DND-41 (cell line): ENCODE results near the gene SPATC1L.

Source experiments
- ATAC-seq: fragments of 200-7000 bp; cut with Tn5 transposase; 3 replicates; pipeline ENCODE4 v1.9.1; 2021; ENCODE audit warnings: low read depth; ENCODE audit not compliant: insufficient read depth
- DNase-seq: peaks from one replicate; pipeline ENCODE4 v3.0.0-alpha.2; 2020
- H2AFZ ChIP-seq: 2 replicates; pipeline ENCODE4 v1.6.0; 2012; ENCODE audit warnings: low read depth, low read length
- H3K27ac ChIP-seq: 2 replicates; pipeline ENCODE4 v1.5.1; 2012; ENCODE audit warnings: low read length, inconsistent platforms
- H3K27me3 ChIP-seq: fragments of 200-600 bp; sonication (generic); 2 replicates; pipeline ENCODE4 v1.6.0; 2012; ENCODE audit warnings: low read length, mild to moderate bottlenecking, inconsistent platforms; ENCODE audit not compliant: insufficient read depth, poor library complexity
- H3K36me3 ChIP-seq: 2 replicates; pipeline ENCODE4 v1.5.1; 2012; ENCODE audit warnings: low read length, inconsistent platforms; ENCODE audit not compliant: insufficient read depth
- H3K4me1 ChIP-seq: 2 replicates; pipeline ENCODE4 v1.5.1; 2012; ENCODE audit warnings: mild to moderate bottlenecking, low read length; ENCODE audit not compliant: insufficient read depth
- H3K4me2 ChIP-seq: 2 replicates; pipeline ENCODE4 v1.6.0; 2012; ENCODE audit warnings: mild to moderate bottlenecking, moderate library complexity, low read length, inconsistent platforms; ENCODE audit not compliant: insufficient read depth
- H3K4me3 ChIP-seq, 2 experiments: fragments of 200-600 bp in 1 of 2; shearing (Covaris generic) in 1 of 2; 2 replicates each; pipeline ENCODE4 v1.5.1; 2012 to 2016; ENCODE audit warnings: inconsistent platforms in 2 of 2, low read length in 2 of 2, mild to moderate bottlenecking in 2 of 2, low read depth in 1 of 2, moderate library complexity in 1 of 2
- H3K79me2 ChIP-seq: 2 replicates; pipeline ENCODE4 v1.6.0; 2012; ENCODE audit warnings: low read length, inconsistent platforms; ENCODE audit not compliant: insufficient read depth
- H3K9ac ChIP-seq: 2 replicates; pipeline ENCODE4 v1.6.0; 2012; ENCODE audit warnings: low read depth, mild to moderate bottlenecking, inconsistent platforms, low read length, moderate library complexity
- H3K9me3 ChIP-seq: 2 replicates; pipeline ENCODE4 v1.5.1; 2012; ENCODE audit warnings: low read length, moderate library complexity, mild to moderate bottlenecking, inconsistent platforms; ENCODE audit not compliant: insufficient read depth, severe bottlenecking
- H4K20me1 ChIP-seq: 2 replicates; pipeline ENCODE4 v1.6.0; 2012; ENCODE audit warnings: low read length; ENCODE audit not compliant: insufficient read depth
- EZH2 ChIP-seq: IDR thresholded peaks from 3 replicates; pipeline ENCODE4 v1.6.1; 2012; ENCODE audit warnings: borderline replicate concordance, low read depth, mild to moderate bottlenecking, moderate library complexity, low read length, inconsistent platforms; ENCODE audit not compliant: severe bottlenecking
- TF ChIP-seq, protein P1 (sequence below): IDR thresholded peaks from 2 replicates; pipeline ENCODE4 v1.5.1; 2012; ENCODE audit warnings: borderline replicate concordance, low read length, moderate library complexity, mild to moderate bottlenecking; ENCODE audit not compliant: poor library complexity, severe bottlenecking; ENCODE audit errors: extremely low read depth

SPATC1L gene

DNA sequence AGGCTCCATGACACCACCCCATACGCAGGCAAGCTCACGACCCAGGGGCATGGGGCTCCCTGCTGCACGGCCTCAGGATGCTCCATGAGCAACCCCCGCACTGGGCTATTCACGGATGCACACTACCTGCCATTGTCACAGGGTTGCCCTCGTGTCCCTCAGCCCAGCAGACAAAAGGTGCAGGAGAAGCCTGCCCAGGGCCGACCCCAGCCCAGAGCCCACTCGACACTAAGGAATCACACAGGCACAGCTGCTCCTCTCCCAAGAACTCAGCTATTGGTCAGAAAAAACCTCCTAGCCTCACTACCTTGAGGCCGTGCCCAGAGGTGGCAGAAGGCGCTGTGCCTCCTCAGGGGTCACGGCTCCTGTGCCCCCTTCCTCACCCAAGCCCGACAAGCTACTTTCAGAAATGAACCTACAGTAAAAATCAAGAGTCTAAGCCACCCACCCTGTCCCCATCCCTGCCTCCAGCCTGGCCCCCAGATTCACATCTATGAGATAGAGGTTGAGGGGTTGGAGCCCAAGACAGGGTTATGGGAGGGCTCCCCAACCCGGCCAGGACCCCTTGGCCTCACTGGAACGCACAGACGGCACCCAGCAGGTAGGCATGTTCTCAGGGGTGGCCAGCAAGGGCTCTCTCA lies 6.4 kb upstream of the SPATC1L start:
- no peak for TF ChIP-seq EZH2
- TF ChIP-seq, protein P1, sequence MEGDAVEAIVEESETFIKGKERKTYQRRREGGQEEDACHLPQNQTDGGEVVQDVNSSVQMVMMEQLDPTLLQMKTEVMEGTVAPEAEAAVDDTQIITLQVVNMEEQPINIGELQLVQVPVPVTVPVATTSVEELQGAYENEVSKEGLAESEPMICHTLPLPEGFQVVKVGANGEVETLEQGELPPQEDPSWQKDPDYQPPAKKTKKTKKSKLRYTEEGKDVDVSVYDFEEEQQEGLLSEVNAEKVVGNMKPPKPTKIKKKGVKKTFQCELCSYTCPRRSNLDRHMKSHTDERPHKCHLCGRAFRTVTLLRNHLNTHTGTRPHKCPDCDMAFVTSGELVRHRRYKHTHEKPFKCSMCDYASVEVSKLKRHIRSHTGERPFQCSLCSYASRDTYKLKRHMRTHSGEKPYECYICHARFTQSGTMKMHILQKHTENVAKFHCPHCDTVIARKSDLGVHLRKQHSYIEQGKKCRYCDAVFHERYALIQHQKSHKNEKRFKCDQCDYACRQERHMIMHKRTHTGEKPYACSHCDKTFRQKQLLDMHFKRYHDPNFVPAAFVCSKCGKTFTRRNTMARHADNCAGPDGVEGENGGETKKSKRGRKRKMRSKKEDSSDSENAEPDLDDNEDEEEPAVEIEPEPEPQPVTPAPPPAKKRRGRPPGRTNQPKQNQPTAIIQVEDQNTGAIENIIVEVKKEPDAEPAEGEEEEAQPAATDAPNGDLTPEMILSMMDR: no peak
- no peak for DNase-seq
- no peak for ATAC-seq
- Histone ChIP-seq H3K4me2 (no peak overlapping the region), H3K4me3 (no peak overlapping the region), H3K79me2 (no peaks in the 10 kb centered on the region), H3K36me3 (peaks cover 71% of the 10 kb centered on the region), H3K4me1 (no peaks in the 10 kb centered on the region), H3K9ac (no peak overlapping the region), H3K27me3 (no peaks in the 10 kb centered on the region), H2AFZ (no peak overlapping the region), H3K27ac (no peak overlapping the region), H3K9me3 (no peaks in the 10 kb centered on the region), H4K20me1 (peaks cover 7% of the 10 kb centered on the region; the same call in 1 of the 2 replicates)

DNA sequence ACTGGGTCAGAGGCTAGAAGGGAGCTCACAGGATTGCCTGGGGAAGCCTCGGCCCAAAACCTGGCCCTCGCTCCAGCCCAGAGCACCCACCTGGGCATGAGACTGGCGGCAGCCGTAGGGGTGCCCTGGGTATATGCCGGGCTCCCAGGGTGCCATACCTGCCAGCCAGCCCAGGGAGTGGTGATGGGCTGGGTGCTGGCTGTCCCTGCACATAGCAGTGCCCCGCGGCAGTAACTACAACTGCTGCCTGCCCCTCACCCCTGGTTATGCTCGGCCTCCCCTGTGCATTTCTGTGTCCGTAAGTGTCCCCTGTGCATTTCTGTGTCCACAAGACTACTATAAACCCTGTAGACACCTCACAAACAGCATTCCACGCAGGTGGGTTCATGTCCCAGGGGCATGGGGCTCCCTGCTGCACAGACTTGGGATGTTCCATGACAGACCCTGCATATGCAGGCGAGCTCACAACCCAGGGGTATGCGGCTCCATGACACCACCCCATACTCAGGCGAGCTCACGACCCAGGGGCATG lies 5.8 kb upstream of the SPATC1L start:
- H3K4me3 ChIP-seq: no peak overlapping the region
- no peak overlapping the region for H3K27ac ChIP-seq
- ATAC-seq: no peak
- no peaks in the 10 kb centered on the region for H3K79me2 ChIP-seq
- H2AFZ ChIP-seq: no peak overlapping the region
- H3K9ac ChIP-seq: no peak overlapping the region
- H3K4me2 ChIP-seq: no peak overlapping the region
- DNase-seq: no peak
- H3K4me1 ChIP-seq: peaks cover 1% of the 10 kb centered on the region
- H3K27me3 ChIP-seq: no peaks in the 10 kb centered on the region
- H3K9me3 ChIP-seq: no peaks in the 10 kb centered on the region
- H4K20me1 ChIP-seq: peaks cover 7% of the 10 kb centered on the region; the same call in 1 of the 2 replicates
- peaks cover 65% of the 10 kb centered on the region for H3K36me3 ChIP-seq
- no peak for TF ChIP-seq EZH2
- TF ChIP-seq, protein P1: no peak

DNA sequence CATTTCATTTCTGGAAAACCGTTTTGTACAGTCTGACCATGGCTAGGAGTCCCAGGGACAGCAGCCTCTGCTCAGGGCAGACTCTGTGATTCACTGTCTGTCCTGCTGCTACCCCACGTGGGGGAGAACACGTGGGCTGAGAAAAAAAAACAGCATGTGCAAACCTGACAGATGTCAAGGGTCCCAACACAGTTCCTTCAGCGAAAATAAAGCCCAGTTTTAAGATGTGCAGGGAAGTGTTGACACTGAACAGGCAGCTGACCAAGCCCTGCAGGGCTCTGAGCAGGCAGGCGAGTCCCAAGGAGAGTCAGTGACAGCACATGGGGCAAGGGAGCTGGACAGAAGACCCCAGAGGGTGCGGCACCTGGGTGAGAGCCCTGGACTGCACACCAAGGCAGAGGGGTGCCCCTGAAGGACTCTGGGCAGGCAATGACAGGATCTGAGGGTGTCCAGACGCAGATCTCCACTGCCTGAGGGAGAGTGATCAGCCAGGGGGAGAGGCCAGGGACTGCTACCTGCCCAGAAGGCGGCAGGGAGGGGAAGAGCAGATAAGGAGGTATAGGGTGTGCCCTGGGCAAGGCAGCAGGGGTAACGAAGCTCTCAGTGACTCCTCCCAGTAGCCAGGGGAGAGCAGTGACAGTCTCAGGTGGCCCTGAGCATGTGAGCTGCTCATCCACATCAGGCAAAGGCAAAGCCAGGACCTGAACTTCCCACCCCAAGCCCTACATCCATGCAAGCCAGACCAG lies 5.1 kb upstream of the SPATC1L start:
- H3K4me2 ChIP-seq: no peak overlapping the region
- no peaks in the 10 kb centered on the region for H3K9me3 ChIP-seq
- H3K27ac ChIP-seq: no peak overlapping the region
- H3K79me2 ChIP-seq: no peaks in the 10 kb centered on the region
- no peak overlapping the region for H2AFZ ChIP-seq
- no peak for TF ChIP-seq EZH2
- TF ChIP-seq, protein P1: no peak
- no peak overlapping the region for H3K4me3 ChIP-seq
- DNase-seq (no peak), ATAC-seq (no peak)
- no peak overlapping the region for H3K9ac ChIP-seq
- peaks cover 5% of the 10 kb centered on the region; the same call in 1 of the 2 replicates for H4K20me1 ChIP-seq
- H3K27me3 ChIP-seq: no peaks in the 10 kb centered on the region
- H3K36me3 ChIP-seq: peaks cover 59% of the 10 kb centered on the region
- peaks cover 7% of the 10 kb centered on the region for H3K4me1 ChIP-seq
